Liver (tissue), 9 donors: ENCODE results near the gene BIN1. TPM values are rescaled to one million over a fixed set of nuclear protein-coding genes. Genes with fewer than 3 reads are reported as not detected.

Experiments
- DNase-seq: peaks from one replicate; pipeline ENCODE4 v3.0.0-alpha.2; 2017; ENCODE audit warnings: low spot score
- H3K27ac ChIP-seq, 2 donors: one replicate each; pipeline ENCODE4 v1.7.0; 2013; ENCODE audit warnings: inconsistent platforms in 2 of 2, low read length in 2 of 2, control low read depth in 1 of 2, low read depth in 1 of 2, mild to moderate bottlenecking in 1 of 2
- H3K27me3 ChIP-seq, 4 donors: one replicate each; pipeline versions ENCODE4 v1.6.1 to v1.7.0; 2013; ENCODE audit warnings: low read length in 3 of 4, inconsistent platforms in 1 of 4, mild to moderate bottlenecking in 1 of 4, moderate library complexity in 1 of 4; ENCODE audit not compliant: control insufficient read depth in 4 of 4, insufficient read depth in 4 of 4
- H3K36me3 ChIP-seq, 4 donors: one replicate each; pipeline versions ENCODE4 v1.6.1 to v1.7.0; 2013; ENCODE audit warnings: low read length in 3 of 4, mild to moderate bottlenecking in 3 of 4, low read depth in 1 of 4, moderate library complexity in 1 of 4; ENCODE audit not compliant: control insufficient read depth in 4 of 4, insufficient read depth in 3 of 4
- H3K4me1 ChIP-seq, 4 donors: one replicate each; pipeline versions ENCODE4 v1.6.1 to v1.7.0; 2013; ENCODE audit warnings: low read length in 3 of 4, mild to moderate bottlenecking in 3 of 4, moderate library complexity in 1 of 4; ENCODE audit not compliant: control insufficient read depth in 4 of 4, insufficient read depth in 4 of 4
- H3K4me3 ChIP-seq, 3 donors: one replicate each; pipeline versions ENCODE4 v1.6.1 to v1.7.0; 2013; ENCODE audit warnings: low read length in 3 of 3, control low read depth in 1 of 3, low read depth in 1 of 3, mild to moderate bottlenecking in 1 of 3
- H3K9ac ChIP-seq, 2 donors: one replicate each; pipeline ENCODE4 v1.7.0; 2013; ENCODE audit warnings: low read length in 2 of 2, mild to moderate bottlenecking in 2 of 2, moderate library complexity in 2 of 2, control low read depth in 1 of 2, low read depth in 1 of 2
- H3K9me3 ChIP-seq, 4 donors: one replicate each; pipeline versions ENCODE4 v1.6.1 to v1.7.0; 2013; ENCODE audit warnings: low read length in 3 of 4; ENCODE audit not compliant: control insufficient read depth in 4 of 4
- ATF3 ChIP-seq: IDR thresholded peaks from 2 replicates; pipeline ENCODE4 v1.6.1; 2016; ENCODE audit warnings: antibody characterized with exemption
- CTCF ChIP-seq: fragments of 150-350 bp; IDR thresholded peaks from 2 replicates; pipeline ENCODE4 v1.5.1; 2017; ENCODE audit warnings: improper control_type of control experiment, low read depth, low read length; ENCODE audit not compliant: missing input control
- EGR1 ChIP-seq, 2 donors: IDR thresholded peaks; 2 replicates each; pipeline ENCODE4 v1.6.1; 2016 to 2018; ENCODE audit warnings: antibody characterized with exemption in 2 of 2, low read depth in 2 of 2
- FOXA1 ChIP-seq: IDR thresholded peaks from 2 replicates; pipeline ENCODE4 v1.6.1; 2016; ENCODE audit warnings: antibody characterized with exemption
- GABPA ChIP-seq, 2 donors: IDR thresholded peaks in 1 of 2; conservative IDR thresholded peaks in 1 of 2; 2 replicates each; pipeline ENCODE4 v1.6.1; 2016; ENCODE audit warnings: antibody characterized with exemption in 2 of 2, mild to moderate bottlenecking in 1 of 2, moderate library complexity in 1 of 2
- HNF4A ChIP-seq, 2 donors: conservative IDR thresholded peaks; 2 replicates each; pipeline ENCODE4 v1.6.1; 2016; ENCODE audit warnings: antibody characterized with exemption in 2 of 2, mild to moderate bottlenecking in 2 of 2
- HNF4G ChIP-seq: IDR thresholded peaks from 2 replicates; pipeline ENCODE4 v1.6.1; 2016; ENCODE audit warnings: antibody characterized with exemption
- NR2F2 ChIP-seq: IDR thresholded peaks from 2 replicates; pipeline ENCODE4 v1.6.1; 2016; ENCODE audit warnings: antibody characterized with exemption
- RAD21 ChIP-seq, 2 donors: IDR thresholded peaks; 2 replicates each; pipeline ENCODE4 v1.6.1; 2016; ENCODE audit warnings: antibody characterized with exemption in 2 of 2, mild to moderate bottlenecking in 2 of 2
- SP1 ChIP-seq: IDR thresholded peaks from 2 replicates; pipeline ENCODE4 v1.6.1; 2018; ENCODE audit warnings: antibody characterized with exemption, mild to moderate bottlenecking
- YY1 ChIP-seq: IDR thresholded peaks from 2 replicates; pipeline ENCODE4 v1.6.1; 2016; ENCODE audit warnings: antibody characterized with exemption, mild to moderate bottlenecking
- WGBS: extraction: QIAGEN DNeasy Blood & Tissue Kit; methylation state at CpG from one replicate; pipeline ENCODE4 v1.1.7; 2013; 5-methylcytosine and 5-hydroxymethylcytosine counted together
- polyA plus RNA-seq, 2 donors: library from polyadenylated mRNA; stranded (reverse) in 1 of 2; unstranded in 1 of 2; fragments of 200-250 nt in 1 of 2; fragments of >200 nt in 1 of 2; fragmentation: Nextera tagmentation in 1 of 2; extraction: Ambion mirVana in 1 of 2; gene quantifications; one replicate each; pipeline versions ENCODE4 v1.2.1 to v1.2.3, GENCODE V29; 2013 to 2015
- total RNA-seq, 2 donors: library from RNA; depleted of rRNA; stranded (reverse); fragments of >200 nt; gene quantifications; one replicate each; pipeline ENCODE4 v1.2.3, GENCODE V29; 2014
- TF ChIP-seq, protein P1 (sequence below): IDR thresholded peaks from 2 replicates; pipeline ENCODE4 v1.6.1; 2016; ENCODE audit warnings: antibody characterized with exemption
- TF ChIP-seq, protein P2 (sequence below): IDR thresholded peaks from 2 replicates; pipeline ENCODE4 v1.6.1; 2016; ENCODE audit warnings: antibody characterized with exemption
- TF ChIP-seq, protein P3 (sequence below): IDR thresholded peaks from 2 replicates; pipeline ENCODE4 v1.6.1; 2016; ENCODE audit warnings: antibody characterized with exemption, mild to moderate bottlenecking
- donor health status: healthy.
- donor health status: healthy.
- donor health status: healthy.
- donor health status: healthy.
- donor health status: healthy.

BIN1 gene
- total and polyA plus RNA-seq, 4 donors, result 13.3 to 21.5 (median 15.0) TPM

DNA sequence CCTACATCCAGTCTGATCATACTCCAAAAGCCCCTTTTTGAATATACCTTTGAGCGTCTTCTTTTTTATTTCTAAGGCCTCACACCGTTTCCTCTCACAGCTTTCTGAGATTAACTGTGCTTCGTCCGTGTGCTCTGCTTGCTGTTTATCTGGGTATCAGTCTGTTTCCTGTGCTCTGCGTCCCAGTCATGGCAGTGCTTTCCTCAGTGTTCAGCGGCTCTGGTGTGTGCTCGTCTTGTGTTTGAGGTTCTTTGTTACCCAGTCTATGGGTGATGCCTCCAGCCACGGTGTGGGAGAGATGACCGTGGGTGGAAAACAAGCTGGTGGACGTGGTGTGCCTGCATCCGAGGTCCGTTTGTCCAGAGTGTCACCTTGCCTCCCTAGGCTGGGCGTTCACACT is 33.6 kb upstream of the BIN1 start:
- Histone ChIP-seq H3K9me3 (no peaks in the 10 kb centered on the region), H3K27me3 (no peaks in the 10 kb centered on the region), H3K4me3 (no peak overlapping the region), H3K9ac (no peak overlapping the region), H3K36me3 (no peaks in the 10 kb centered on the region), H3K27ac (no peak overlapping the region), H3K4me1 (no peaks in the 10 kb centered on the region)
- TF ChIP-seq HNF4G (no peak), FOXA1 (no peak), HNF4A (conservative IDR thresholded peaks at IDR 0.05) (no peak), RAD21 (IDR thresholded peaks at IDR 0.05) (no peak), EGR1 (IDR thresholded peaks at IDR 0.05; ENCODE audit: low read depth in 2 of 2) (no peak), YY1 (no peak), ATF3 (no peak), NR2F2 (no peak), SP1 (no peak)
- TF ChIP-seq, protein P1, sequence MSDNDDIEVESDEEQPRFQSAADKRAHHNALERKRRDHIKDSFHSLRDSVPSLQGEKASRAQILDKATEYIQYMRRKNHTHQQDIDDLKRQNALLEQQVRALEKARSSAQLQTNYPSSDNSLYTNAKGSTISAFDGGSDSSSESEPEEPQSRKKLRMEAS, result no peak
- TF ChIP-seq, protein P2, sequence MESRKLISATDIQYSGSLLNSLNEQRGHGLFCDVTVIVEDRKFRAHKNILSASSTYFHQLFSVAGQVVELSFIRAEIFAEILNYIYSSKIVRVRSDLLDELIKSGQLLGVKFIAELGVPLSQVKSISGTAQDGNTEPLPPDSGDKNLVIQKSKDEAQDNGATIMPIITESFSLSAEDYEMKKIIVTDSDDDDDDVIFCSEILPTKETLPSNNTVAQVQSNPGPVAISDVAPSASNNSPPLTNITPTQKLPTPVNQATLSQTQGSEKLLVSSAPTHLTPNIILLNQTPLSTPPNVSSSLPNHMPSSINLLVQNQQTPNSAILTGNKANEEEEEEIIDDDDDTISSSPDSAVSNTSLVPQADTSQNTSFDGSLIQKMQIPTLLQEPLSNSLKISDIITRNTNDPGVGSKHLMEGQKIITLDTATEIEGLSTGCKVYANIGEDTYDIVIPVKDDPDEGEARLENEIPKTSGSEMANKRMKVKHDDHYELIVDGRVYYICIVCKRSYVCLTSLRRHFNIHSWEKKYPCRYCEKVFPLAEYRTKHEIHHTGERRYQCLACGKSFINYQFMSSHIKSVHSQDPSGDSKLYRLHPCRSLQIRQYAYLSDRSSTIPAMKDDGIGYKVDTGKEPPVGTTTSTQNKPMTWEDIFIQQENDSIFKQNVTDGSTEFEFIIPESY, result no peak
- DNase-seq, result no peak
- 82% methylated on average over 13 of the region's 13 CpGs for WGBS

DNA sequence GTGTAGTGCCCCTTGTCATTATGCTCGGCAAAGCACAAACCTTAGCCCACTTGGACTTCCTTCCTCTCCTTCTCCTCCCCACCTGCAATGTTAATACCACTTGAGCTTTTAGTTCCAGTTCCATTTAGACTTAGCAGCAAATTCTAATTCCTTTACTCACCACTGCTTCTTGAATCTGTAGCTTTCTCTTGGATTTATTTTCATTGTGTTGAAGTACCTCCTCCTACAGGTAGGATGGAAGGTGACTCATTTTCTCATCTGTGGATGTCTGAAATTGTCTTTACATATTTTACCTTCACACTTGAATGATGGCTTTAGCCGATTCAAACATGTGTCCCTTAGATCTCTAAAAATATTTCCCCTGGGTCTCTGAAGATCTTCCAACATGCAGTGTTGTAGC is 32.8 kb upstream of the BIN1 start:
- Histone ChIP-seq H3K4me1 (no peaks in the 10 kb centered on the region), H3K27me3 (no peaks in the 10 kb centered on the region), H3K9me3 (no peaks in the 10 kb centered on the region), H3K9ac (no peak overlapping the region), H3K36me3 (no peaks in the 10 kb centered on the region), H3K4me3 (no peak overlapping the region), H3K27ac (no peak overlapping the region)
- no peak for TF ChIP-seq NR2F2
- no peak for TF ChIP-seq ATF3
- TF ChIP-seq, protein P3, sequence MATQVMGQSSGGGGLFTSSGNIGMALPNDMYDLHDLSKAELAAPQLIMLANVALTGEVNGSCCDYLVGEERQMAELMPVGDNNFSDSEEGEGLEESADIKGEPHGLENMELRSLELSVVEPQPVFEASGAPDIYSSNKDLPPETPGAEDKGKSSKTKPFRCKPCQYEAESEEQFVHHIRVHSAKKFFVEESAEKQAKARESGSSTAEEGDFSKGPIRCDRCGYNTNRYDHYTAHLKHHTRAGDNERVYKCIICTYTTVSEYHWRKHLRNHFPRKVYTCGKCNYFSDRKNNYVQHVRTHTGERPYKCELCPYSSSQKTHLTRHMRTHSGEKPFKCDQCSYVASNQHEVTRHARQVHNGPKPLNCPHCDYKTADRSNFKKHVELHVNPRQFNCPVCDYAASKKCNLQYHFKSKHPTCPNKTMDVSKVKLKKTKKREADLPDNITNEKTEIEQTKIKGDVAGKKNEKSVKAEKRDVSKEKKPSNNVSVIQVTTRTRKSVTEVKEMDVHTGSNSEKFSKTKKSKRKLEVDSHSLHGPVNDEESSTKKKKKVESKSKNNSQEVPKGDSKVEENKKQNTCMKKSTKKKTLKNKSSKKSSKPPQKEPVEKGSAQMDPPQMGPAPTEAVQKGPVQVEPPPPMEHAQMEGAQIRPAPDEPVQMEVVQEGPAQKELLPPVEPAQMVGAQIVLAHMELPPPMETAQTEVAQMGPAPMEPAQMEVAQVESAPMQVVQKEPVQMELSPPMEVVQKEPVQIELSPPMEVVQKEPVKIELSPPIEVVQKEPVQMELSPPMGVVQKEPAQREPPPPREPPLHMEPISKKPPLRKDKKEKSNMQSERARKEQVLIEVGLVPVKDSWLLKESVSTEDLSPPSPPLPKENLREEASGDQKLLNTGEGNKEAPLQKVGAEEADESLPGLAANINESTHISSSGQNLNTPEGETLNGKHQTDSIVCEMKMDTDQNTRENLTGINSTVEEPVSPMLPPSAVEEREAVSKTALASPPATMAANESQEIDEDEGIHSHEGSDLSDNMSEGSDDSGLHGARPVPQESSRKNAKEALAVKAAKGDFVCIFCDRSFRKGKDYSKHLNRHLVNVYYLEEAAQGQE, result no peak
- TF ChIP-seq SP1, result no peak
- no peak for TF ChIP-seq CTCF
- no peak for TF ChIP-seq HNF4G
- no peak for TF ChIP-seq EGR1 (IDR thresholded peaks at IDR 0.05; ENCODE audit: low read depth in 2 of 2)
- TF ChIP-seq FOXA1, result no peak
- no peak for TF ChIP-seq GABPA (IDR thresholded peaks at IDR 0.05 in 1 of 2, conservative IDR thresholded peaks at IDR 0.05 in 1 of 2)
- WGBS, result 86% methylated on average over 2 of the region's 2 CpGs
- DNase-seq, result no peak
